ENCODE results near the gene CX3CR1. TPM values are rescaled to one million over a fixed set of nuclear protein-coding genes. Genes with fewer than 3 reads are reported as not detected.
"Not testable (repeated sequence)": the region's sequence is repeated elsewhere in the genome, so short reads cannot be mapped to it uniquely, and the experiment has no call there.

CX3CR1 gene
- total and polyA plus RNA-seq, 5 donors from 2014 or later: 1.0 to 2.2 (median 1.6) TPM

DNA sequence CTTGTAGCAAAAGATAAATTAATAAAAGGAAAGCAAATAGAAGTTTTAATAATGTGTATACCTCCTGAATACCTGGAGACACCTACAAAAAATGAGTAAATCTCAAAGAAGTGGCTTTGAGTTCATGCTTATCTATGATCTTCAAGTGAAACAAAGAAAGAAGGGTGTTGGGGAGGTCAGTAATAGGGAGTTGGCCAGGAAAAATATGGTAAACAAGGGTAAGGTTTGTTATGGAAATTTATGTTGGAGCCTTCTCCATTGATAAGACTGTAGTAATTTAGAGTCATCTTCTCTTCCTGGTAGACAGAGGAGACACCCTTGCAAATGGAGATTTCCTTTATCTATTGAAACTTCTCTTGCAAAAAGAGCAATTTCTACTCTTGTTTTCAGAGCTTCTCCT lies 43.1 kb upstream of the CX3CR1 start:
- H3K4me1 Mint-ChIP-seq: peaks cover 37 to 78% (median 62%) of the 10 kb centered on the region in 4 donors
- H3K27ac Mint-ChIP-seq: peak overlapping the region in 1 of 3 donors; percentile 83
- no peaks in the 10 kb centered on the region for H3K27me3 Mint-ChIP-seq
- H3K4me3 Mint-ChIP-seq: peak overlapping the region in 3 of 4 donors; percentile 2 to 59 (median 40)
- no peak for ATAC-seq (ENCODE audit: low read depth in 2 of 2)
- Histone ChIP-seq H3K9me3 (ENCODE audit: control insufficient read depth in 2 of 2, low read length in 2 of 2) (no peaks in the 10 kb centered on the region), H3K36me3 (ENCODE audit: control insufficient read depth, insufficient read depth, low read length) (no peaks in the 10 kb centered on the region), H3K27me3 (ENCODE audit: control insufficient read depth, insufficient read depth, low read length) (no peaks in the 10 kb centered on the region), H3K27ac (ENCODE audit: insufficient read depth, low read length, poor library complexity, severe bottlenecking) (no peak overlapping the region), H3K4me3 (ENCODE audit: low read depth, low read length) (peak overlapping the region; percentile 21), H3K4me1 (ENCODE audit: control insufficient read depth, insufficient read depth, low read length, poor library complexity, severe bottlenecking) (peaks cover 67% of the 10 kb centered on the region)
- H3K36me3 Mint-ChIP-seq: no peaks in the 10 kb centered on the region
- no peak for DNase-seq
- H3K9me3 Mint-ChIP-seq: peaks cover 0 to 1% (median 0%) of the 10 kb centered on the region in 7 donors

DNA sequence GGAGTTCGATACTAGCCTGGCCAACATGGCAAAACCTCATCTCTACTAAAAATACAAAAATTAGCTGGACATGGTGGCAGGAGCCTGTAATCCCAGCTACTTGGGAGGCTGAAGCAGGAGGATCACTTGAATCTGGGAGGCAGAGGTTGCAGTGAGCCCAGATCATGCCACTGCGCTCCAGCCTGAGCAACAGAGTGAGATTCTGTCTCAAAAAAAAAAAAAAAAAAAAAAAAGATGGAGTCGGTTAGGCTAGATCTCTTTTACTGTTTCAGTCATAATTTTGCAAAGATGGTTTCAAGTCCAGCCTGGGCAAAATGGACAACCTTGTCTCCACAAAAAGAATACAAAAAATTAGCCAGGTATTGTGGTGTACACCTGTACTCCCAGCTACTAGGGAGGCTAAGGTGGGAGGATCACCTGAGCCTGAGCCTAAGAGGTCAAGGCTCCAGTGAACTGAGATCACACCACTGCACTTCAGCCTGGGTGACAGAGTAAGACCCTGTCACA lies 42.4 kb upstream of the CX3CR1 start:
- peaks cover 60% of the 10 kb centered on the region for H3K4me1 ChIP-seq (ENCODE audit: control insufficient read depth, insufficient read depth, low read length, poor library complexity, severe bottlenecking)
- H3K4me1 Mint-ChIP-seq: peaks cover 35 to 72% (median 59%) of the 10 kb centered on the region in 4 donors
- H3K9me3 ChIP-seq (ENCODE audit: control insufficient read depth in 2 of 2, low read length in 2 of 2); DNase-seq; H3K4me3 ChIP-seq (ENCODE audit: low read depth, low read length); H3K27me3 ChIP-seq (ENCODE audit: control insufficient read depth, insufficient read depth, low read length); H3K36me3 Mint-ChIP-seq; H3K27ac ChIP-seq (ENCODE audit: insufficient read depth, low read length, poor library complexity, severe bottlenecking); H3K4me3 Mint-ChIP-seq; H3K27me3 Mint-ChIP-seq; H3K36me3 ChIP-seq (ENCODE audit: control insufficient read depth, insufficient read depth, low read length); ATAC-seq (ENCODE audit: low read depth in 2 of 2); H3K9me3 Mint-ChIP-seq: not testable (repeated sequence)
- H3K27ac Mint-ChIP-seq: peak overlapping the region in 1 of 3 donors; percentile 43

DNA sequence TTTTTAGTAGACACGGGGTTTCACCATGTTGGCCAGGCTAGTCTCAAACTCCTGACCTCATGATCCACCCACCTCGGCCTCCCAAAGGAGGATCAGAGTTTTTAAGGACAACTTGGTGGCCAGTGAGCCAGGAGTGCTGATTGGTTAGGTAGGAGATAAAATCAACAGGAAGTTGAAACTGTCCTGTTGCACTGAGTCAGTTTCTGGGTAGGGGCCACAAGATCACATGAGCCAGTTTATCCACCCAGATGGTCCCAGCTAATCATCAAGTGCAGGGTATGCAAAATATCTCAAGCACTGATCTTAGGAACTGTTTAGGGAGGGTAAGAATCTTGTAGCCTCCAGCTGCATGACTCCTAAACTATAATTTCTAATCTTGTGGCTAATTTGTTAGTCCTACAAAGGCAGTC lies 41.7 kb upstream of the CX3CR1 start:
- not testable (repeated sequence) for H3K27ac ChIP-seq (ENCODE audit: insufficient read depth, low read length, poor library complexity, severe bottlenecking); H3K4me3 ChIP-seq (ENCODE audit: low read depth, low read length); H3K9me3 Mint-ChIP-seq; H3K9me3 ChIP-seq (ENCODE audit: control insufficient read depth in 2 of 2, low read length in 2 of 2); H3K27me3 Mint-ChIP-seq; H3K36me3 Mint-ChIP-seq; H3K27me3 ChIP-seq (ENCODE audit: control insufficient read depth, insufficient read depth, low read length); H3K36me3 ChIP-seq (ENCODE audit: control insufficient read depth, insufficient read depth, low read length)
- Mint-ChIP-seq H3K4me1 (peaks cover 31 to 65% (median 54%) of the 10 kb centered on the region in 4 donors), H3K4me3 (peak overlapping the region in 1 of 4 donors; percentile 36), H3K27ac (peak overlapping the region in 2 of 3 donors; percentile 6 to 57)
- DNase-seq (peak in 1 of 3 donors; percentile 59), ATAC-seq (ENCODE audit: low read depth in 2 of 2) (peak in 1 of 2 donors; percentile 40)
- peaks cover 53% of the 10 kb centered on the region for H3K4me1 ChIP-seq (ENCODE audit: control insufficient read depth, insufficient read depth, low read length, poor library complexity, severe bottlenecking)

DNA sequence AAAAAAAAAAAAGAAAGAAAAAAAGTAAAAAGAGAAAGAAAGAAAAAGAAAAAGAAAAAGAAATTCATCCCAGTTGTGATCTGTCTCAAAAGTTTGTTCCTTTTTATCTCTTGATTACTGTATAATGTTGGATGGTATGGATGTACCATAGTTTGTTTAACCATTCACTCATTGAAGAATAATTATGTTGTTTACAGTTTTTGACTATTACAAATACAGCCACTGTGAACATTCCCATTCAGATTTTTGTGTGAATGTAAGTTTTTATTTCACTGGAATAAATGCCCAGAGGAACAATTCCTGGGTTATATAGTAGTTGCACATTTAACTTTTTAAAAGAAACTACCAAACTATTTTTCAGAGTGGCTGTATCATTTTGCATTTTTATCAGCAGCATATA lies 39.4 kb upstream of the CX3CR1 start:
- Histone ChIP-seq H3K4me1 (ENCODE audit: control insufficient read depth, insufficient read depth, low read length, poor library complexity, severe bottlenecking) (peaks cover 37% of the 10 kb centered on the region), H3K4me3 (ENCODE audit: low read depth, low read length) (no peak overlapping the region), H3K27ac (ENCODE audit: insufficient read depth, low read length, poor library complexity, severe bottlenecking) (no peak overlapping the region), H3K9me3 (ENCODE audit: control insufficient read depth in 2 of 2, low read length in 2 of 2) (peaks cover 0 to 3% of the 10 kb centered on the region in 2 experiments), H3K36me3 (ENCODE audit: control insufficient read depth, insufficient read depth, low read length) (no peaks in the 10 kb centered on the region), H3K27me3 (ENCODE audit: control insufficient read depth, insufficient read depth, low read length) (no peaks in the 10 kb centered on the region)
- Mint-ChIP-seq H3K4me1 (peaks cover 22 to 60% (median 44%) of the 10 kb centered on the region in 4 donors), H3K36me3 (peaks cover 5% of the 10 kb centered on the region), H3K9me3 (peaks cover 0 to 7% (median 5%) of the 10 kb centered on the region in 7 donors), H3K4me3 (no peak overlapping the region), H3K27ac (no peak overlapping the region), H3K27me3 (no peaks in the 10 kb centered on the region)
- ATAC-seq (ENCODE audit: low read depth in 2 of 2) (no peak), DNase-seq (no peak)

DNA sequence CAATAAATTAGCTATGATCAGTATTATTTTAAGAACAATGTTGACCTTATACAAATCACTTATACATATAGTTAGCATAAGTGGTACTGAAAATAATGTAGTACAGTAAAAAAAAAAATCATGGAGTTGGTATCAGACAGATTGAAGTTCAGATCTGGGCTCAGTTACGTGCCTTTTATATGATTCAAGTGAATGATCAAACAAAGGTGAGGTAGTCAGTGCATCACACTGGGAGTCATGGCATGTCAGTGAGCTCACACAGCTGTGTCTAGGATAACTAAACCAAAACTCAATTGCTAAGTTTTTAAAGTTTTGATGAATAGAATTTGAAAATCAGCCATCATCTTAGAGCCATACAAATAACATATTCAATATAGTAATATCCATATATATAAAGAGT lies 38.5 kb upstream of the CX3CR1 start:
- Histone ChIP-seq H3K9me3 (ENCODE audit: control insufficient read depth in 2 of 2, low read length in 2 of 2) (peaks cover 0 to 3% of the 10 kb centered on the region in 2 experiments), H3K4me1 (ENCODE audit: control insufficient read depth, insufficient read depth, low read length, poor library complexity, severe bottlenecking) (peaks cover 31% of the 10 kb centered on the region), H3K36me3 (ENCODE audit: control insufficient read depth, insufficient read depth, low read length) (no peaks in the 10 kb centered on the region), H3K4me3 (ENCODE audit: low read depth, low read length) (no peak overlapping the region), H3K27ac (ENCODE audit: insufficient read depth, low read length, poor library complexity, severe bottlenecking) (no peak overlapping the region), H3K27me3 (ENCODE audit: control insufficient read depth, insufficient read depth, low read length) (no peaks in the 10 kb centered on the region)
- Mint-ChIP-seq H3K36me3 (peaks cover 8% of the 10 kb centered on the region), H3K4me1 (peaks cover 18 to 50% (median 40%) of the 10 kb centered on the region in 4 donors), H3K4me3 (peak overlapping the region in 2 of 4 donors; percentile 16 to 17), H3K27me3 (no peaks in the 10 kb centered on the region), H3K9me3 (peaks cover 0 to 10% (median 5%) of the 10 kb centered on the region in 7 donors), H3K27ac (no peak overlapping the region)
- no peak for DNase-seq
- ATAC-seq (ENCODE audit: low read depth in 2 of 2): no peak

DNA sequence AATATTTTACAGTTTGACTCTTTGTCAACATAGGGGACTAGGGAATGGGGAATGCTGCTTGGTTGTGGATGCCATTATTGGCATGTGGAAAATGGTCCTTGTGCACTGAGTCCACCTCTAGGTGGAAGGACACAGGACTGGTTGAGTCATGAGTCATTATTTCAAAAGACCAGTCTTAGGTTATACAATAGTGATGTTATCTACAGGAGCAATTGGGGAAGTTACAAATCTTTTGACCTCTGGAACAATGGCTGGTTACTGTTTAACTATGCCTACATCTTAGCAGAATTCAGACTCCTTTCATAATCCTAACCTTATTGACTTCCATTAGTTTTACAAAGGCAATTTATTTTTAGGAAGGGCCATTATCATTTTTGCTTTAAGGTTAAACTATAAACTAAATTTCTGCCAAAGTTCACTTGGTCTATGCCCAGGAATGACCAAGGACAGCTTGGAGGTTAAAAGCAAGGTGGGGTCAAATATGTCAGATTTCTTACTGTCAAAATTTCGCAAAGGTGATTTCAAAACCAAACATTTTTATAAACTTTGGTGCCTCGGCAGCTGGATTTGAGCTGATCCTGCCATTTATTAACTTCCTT lies 37.8 kb upstream of the CX3CR1 start:
- Histone ChIP-seq H3K27ac (ENCODE audit: insufficient read depth, low read length, poor library complexity, severe bottlenecking) (no peak overlapping the region), H3K27me3 (ENCODE audit: control insufficient read depth, insufficient read depth, low read length) (no peaks in the 10 kb centered on the region), H3K36me3 (ENCODE audit: control insufficient read depth, insufficient read depth, low read length) (no peaks in the 10 kb centered on the region), H3K4me3 (ENCODE audit: low read depth, low read length) (no peak overlapping the region), H3K9me3 (ENCODE audit: control insufficient read depth in 2 of 2, low read length in 2 of 2) (peaks cover 0 to 3% of the 10 kb centered on the region in 2 experiments), H3K4me1 (ENCODE audit: control insufficient read depth, insufficient read depth, low read length, poor library complexity, severe bottlenecking) (peaks cover 25% of the 10 kb centered on the region)
- peak overlapping the region in 1 of 3 donors; percentile 15 for H3K27ac Mint-ChIP-seq
- no peaks in the 10 kb centered on the region for H3K27me3 Mint-ChIP-seq
- H3K4me3 Mint-ChIP-seq: no peak overlapping the region
- no peak for DNase-seq
- ATAC-seq (ENCODE audit: low read depth in 2 of 2): no peak
- peaks cover 13 to 44% (median 34%) of the 10 kb centered on the region in 4 donors for H3K4me1 Mint-ChIP-seq
- peaks cover 0 to 10% (median 5%) of the 10 kb centered on the region in 7 donors for H3K9me3 Mint-ChIP-seq
- H3K36me3 Mint-ChIP-seq: peaks cover 8% of the 10 kb centered on the region

DNA sequence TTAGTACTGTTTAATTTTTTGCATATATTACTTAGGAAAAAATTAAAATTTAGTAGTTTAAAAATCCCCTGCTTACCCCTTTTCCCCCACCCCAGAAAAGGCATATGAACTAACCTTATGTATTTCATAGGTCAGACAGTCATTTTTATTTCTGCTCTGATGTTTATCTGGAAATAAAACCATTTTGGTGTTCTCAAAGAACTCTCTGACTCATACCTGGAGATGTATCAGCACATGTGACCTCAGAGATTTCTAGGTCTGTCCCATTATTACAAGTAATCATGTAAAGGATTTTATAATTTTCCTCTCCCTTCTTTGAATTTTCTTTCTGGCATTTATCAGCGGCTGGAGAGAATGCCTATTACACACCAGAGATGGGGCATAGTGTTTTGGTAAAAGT lies 35.6 kb upstream of the CX3CR1 start:
- H3K27me3 Mint-ChIP-seq: no peaks in the 10 kb centered on the region
- H3K4me1 ChIP-seq (ENCODE audit: control insufficient read depth, insufficient read depth, low read length, poor library complexity, severe bottlenecking): peaks cover 11% of the 10 kb centered on the region
- peak overlapping the region in 1 of 3 donors; percentile 1 for H3K27ac Mint-ChIP-seq
- peaks cover 8% of the 10 kb centered on the region for H3K36me3 Mint-ChIP-seq
- H3K4me3 Mint-ChIP-seq: peak overlapping the region in 1 of 4 donors; percentile 20
- peaks cover 0 to 3% of the 10 kb centered on the region in 2 experiments for H3K9me3 ChIP-seq (ENCODE audit: control insufficient read depth in 2 of 2, low read length in 2 of 2)
- DNase-seq: no peak
- H3K4me1 Mint-ChIP-seq: peaks cover 7 to 35% (median 23%) of the 10 kb centered on the region in 4 donors
- no peak for ATAC-seq (ENCODE audit: low read depth in 2 of 2)
- no peaks in the 10 kb centered on the region for H3K27me3 ChIP-seq (ENCODE audit: control insufficient read depth, insufficient read depth, low read length)
- no peak overlapping the region for H3K4me3 ChIP-seq (ENCODE audit: low read depth, low read length)
- no peaks in the 10 kb centered on the region for H3K36me3 ChIP-seq (ENCODE audit: control insufficient read depth, insufficient read depth, low read length)
- H3K27ac ChIP-seq (ENCODE audit: insufficient read depth, low read length, poor library complexity, severe bottlenecking): peak overlapping the region; percentile 55
- H3K9me3 Mint-ChIP-seq: peaks cover 2 to 15% (median 5%) of the 10 kb centered on the region in 7 donors

DNA sequence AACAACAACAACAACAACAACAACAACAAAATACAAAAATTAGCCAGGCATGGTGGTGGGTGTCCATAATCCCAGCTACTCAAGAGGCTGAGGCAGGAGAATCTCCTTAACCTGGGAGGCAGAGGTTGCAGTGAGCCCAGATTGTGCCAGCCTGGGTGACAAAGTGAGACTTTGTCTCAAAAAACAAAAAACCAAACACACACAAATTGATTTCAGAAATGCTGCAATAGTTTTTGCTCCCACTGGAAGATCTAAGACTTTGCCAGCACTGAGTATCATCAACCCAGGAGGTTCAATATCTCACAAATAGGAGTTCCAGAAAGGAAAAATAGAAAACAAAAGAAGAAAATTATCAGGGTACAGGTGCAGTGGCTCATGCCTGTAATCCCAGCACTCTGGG lies 33.5 kb upstream of the CX3CR1 start:
- Mint-ChIP-seq H3K9me3 (peaks cover 2 to 15% (median 4%) of the 10 kb centered on the region in 7 donors), H3K27me3 (no peaks in the 10 kb centered on the region), H3K27ac (peak overlapping the region in 1 of 3 donors; percentile 43), H3K4me3 (no peak overlapping the region), H3K4me1 (peaks cover 7 to 23% (median 11%) of the 10 kb centered on the region in 4 donors), H3K36me3 (peaks cover 8% of the 10 kb centered on the region)
- H3K27me3 ChIP-seq (ENCODE audit: control insufficient read depth, insufficient read depth, low read length): no peaks in the 10 kb centered on the region
- H3K27ac ChIP-seq (ENCODE audit: insufficient read depth, low read length, poor library complexity, severe bottlenecking): no peak overlapping the region
- no peak overlapping the region for H3K4me3 ChIP-seq (ENCODE audit: low read depth, low read length)
- no peaks in the 10 kb centered on the region for H3K36me3 ChIP-seq (ENCODE audit: control insufficient read depth, insufficient read depth, low read length)
- peaks cover 0 to 3% of the 10 kb centered on the region in 2 experiments for H3K9me3 ChIP-seq (ENCODE audit: control insufficient read depth in 2 of 2, low read length in 2 of 2)
- DNase-seq (no peak), ATAC-seq (ENCODE audit: low read depth in 2 of 2) (no peak)
- peaks cover 5% of the 10 kb centered on the region for H3K4me1 ChIP-seq (ENCODE audit: control insufficient read depth, insufficient read depth, low read length, poor library complexity, severe bottlenecking)

Data from CD4-positive, CD25-positive, alpha-beta regulatory T cell (primary cell).